ENCODE results near the gene SETD3. TPM values are rescaled to one million over a fixed set of nuclear protein-coding genes. Genes with fewer than 3 reads are reported as not detected.

SETD3 gene
- total and polyA plus RNA-seq, 8 donors, result 24.1 to 119 (median 41.2) TPM

DNA sequence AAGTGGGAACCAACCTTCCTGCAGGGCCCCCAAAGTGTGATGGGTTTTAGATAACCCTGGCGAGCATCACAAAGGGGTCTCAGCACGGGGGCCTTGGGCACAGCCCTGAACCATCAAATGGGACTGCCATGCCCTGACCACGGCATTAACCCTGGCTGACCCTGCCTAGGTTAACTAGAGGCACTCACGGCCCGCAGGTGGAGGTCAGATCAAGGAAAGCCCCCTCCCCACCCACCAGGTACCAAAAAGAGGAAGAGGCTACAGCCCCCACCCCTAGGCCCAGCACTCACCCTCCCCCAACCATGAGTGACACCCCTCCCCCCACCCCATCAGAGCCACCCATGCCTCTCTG is 43.0 kb upstream of the SETD3 start:
- H3K27me3 ChIP-seq, result no peaks in the 10 kb centered on the region
- WGBS, 5 donors, result 52 to 72% (median 65%) methylated on average over 3 to 5 of the region's 5 CpGs
- H3K4me3 ChIP-seq, result no peak overlapping the region
- peaks cover 38 to 70% (median 54%) of the 10 kb centered on the region in 4 donors for H3K4me1 ChIP-seq
- H3K27ac ChIP-seq, result peak overlapping the region in 4 of 5 donors; percentile 72 to 82 (median 77)
- intact Hi-C loops (cut with DNase I; ENCODE audit: low total_unique reads), result no loop called here
- no peaks in the 10 kb centered on the region for H3K9me3 ChIP-seq
- DNase-seq, result no peak
- peaks cover 0 to 10% (median 4%) of the 10 kb centered on the region in 4 donors for H3K36me3 ChIP-seq
- TF ChIP-seq EP300 (IDR thresholded peaks at IDR 0.05), result no peak
- no peak for TF ChIP-seq POLR2AphosphoS5 (IDR thresholded peaks at IDR 0.05)
- TF ChIP-seq POLR2A (IDR thresholded peaks at IDR 0.05), result no peak
- TF ChIP-seq, protein P1, sequence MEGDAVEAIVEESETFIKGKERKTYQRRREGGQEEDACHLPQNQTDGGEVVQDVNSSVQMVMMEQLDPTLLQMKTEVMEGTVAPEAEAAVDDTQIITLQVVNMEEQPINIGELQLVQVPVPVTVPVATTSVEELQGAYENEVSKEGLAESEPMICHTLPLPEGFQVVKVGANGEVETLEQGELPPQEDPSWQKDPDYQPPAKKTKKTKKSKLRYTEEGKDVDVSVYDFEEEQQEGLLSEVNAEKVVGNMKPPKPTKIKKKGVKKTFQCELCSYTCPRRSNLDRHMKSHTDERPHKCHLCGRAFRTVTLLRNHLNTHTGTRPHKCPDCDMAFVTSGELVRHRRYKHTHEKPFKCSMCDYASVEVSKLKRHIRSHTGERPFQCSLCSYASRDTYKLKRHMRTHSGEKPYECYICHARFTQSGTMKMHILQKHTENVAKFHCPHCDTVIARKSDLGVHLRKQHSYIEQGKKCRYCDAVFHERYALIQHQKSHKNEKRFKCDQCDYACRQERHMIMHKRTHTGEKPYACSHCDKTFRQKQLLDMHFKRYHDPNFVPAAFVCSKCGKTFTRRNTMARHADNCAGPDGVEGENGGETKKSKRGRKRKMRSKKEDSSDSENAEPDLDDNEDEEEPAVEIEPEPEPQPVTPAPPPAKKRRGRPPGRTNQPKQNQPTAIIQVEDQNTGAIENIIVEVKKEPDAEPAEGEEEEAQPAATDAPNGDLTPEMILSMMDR (IDR thresholded peaks at IDR 0.05), result no peak

DNA sequence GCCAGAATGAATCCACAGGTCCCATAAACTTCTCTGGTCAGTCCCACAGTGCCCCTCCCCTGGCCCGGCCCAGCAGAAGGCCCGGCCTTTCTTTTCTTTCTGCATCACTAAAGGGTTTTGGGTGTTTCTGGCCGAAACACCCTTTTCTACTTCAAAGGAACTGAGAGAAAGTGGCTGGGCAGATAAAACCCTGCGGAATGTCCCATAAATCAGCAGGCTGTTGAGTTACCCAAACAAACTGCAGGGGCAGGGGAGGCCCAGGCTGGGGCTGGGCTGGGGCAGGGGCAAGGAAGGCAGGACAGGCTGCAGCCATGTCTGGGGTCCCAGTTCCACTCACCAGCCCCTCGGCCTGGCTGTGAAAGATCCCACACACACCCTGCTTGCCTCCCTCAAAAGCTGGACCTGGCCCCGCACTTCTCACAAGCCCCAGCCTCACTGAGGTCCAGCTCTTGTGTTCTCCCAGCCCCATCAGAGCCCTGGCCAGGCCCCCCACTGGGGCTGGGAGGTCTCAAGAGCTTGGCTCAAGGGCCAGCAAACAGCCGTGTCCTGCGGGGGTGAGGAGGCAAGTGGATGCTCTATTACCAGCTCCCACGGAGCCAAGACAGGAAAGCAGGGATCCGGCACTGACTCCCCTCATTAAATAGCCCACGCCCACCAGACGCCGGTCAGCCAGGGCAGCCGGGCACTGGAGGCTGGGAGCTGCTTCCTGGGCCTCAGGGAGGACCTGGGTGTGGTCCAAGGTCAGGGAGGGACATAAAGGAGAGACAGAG is 42.5 kb upstream of the SETD3 start:
- TF ChIP-seq EP300 (IDR thresholded peaks at IDR 0.05), result no peak
- TF ChIP-seq, protein P1 (IDR thresholded peaks at IDR 0.05), result no peak
- no peak for TF ChIP-seq POLR2A (IDR thresholded peaks at IDR 0.05)
- no peak for TF ChIP-seq POLR2AphosphoS5 (IDR thresholded peaks at IDR 0.05)
- intact Hi-C loops (cut with DNase I; ENCODE audit: low total_unique reads), result no loop called here
- Histone ChIP-seq H3K27me3 (no peaks in the 10 kb centered on the region), H3K27ac (peak overlapping the region in 4 of 5 donors; percentile 72 to 82 (median 77)), H3K4me1 (peaks cover 44 to 76% (median 59%) of the 10 kb centered on the region in 4 donors), H3K9me3 (no peaks in the 10 kb centered on the region), H3K36me3 (peaks cover 0 to 10% (median 4%) of the 10 kb centered on the region in 4 donors), H3K4me3 (no peak overlapping the region)
- peak in 1 of 2 donors; percentile 63 for DNase-seq
- 25 to 46% (median 37%) methylated on average over 11 to 14 of the region's 14 CpGs for whole genome bisulfite sequencing, 5 donors

DNA sequence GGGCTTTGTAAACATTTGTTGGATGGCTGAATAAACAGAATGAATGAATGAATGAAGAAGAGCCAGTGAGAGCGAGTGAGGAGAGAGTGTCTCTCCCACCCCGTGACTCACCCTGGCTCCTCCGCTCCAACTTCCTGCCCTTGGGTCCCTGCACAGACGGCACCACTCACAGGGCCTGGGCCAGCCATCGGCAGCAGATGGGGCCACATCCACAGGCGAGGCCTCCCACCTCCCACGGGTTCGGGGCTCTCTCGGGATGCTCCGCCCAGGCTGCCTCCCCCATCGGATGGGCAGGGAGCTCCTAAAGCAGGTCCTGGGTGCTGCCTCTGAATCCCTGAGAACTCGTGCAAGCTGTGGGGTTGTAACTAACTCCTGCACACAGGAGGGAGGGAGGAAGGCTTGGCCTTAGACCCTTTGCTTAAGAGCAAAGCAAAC is 41.8 kb upstream of the SETD3 start:
- H3K4me1 ChIP-seq, result peaks cover 46 to 75% (median 62%) of the 10 kb centered on the region in 4 donors
- no peaks in the 10 kb centered on the region for H3K9me3 ChIP-seq
- WGBS, 5 donors, result 50 to 60% (median 51%) methylated on average over 11 to 12 of the region's 12 CpGs
- TF ChIP-seq POLR2AphosphoS5 (IDR thresholded peaks at IDR 0.05), result no peak
- TF ChIP-seq EP300 (IDR thresholded peaks at IDR 0.05), result no peak
- no peak for TF ChIP-seq POLR2A (IDR thresholded peaks at IDR 0.05)
- TF ChIP-seq, protein P1 (IDR thresholded peaks at IDR 0.05), result no peak
- no peak overlapping the region for H3K4me3 ChIP-seq
- peaks cover 0 to 10% (median 4%) of the 10 kb centered on the region in 4 donors for H3K36me3 ChIP-seq
- H3K27ac ChIP-seq, result peak overlapping the region in 3 of 5 donors; percentile 74 to 82 (median 80)
- no peaks in the 10 kb centered on the region for H3K27me3 ChIP-seq
- peak in 1 of 2 donors; percentile 72 for DNase-seq
- intact Hi-C loops (cut with DNase I; ENCODE audit: low total_unique reads), result no loop called here

DNA sequence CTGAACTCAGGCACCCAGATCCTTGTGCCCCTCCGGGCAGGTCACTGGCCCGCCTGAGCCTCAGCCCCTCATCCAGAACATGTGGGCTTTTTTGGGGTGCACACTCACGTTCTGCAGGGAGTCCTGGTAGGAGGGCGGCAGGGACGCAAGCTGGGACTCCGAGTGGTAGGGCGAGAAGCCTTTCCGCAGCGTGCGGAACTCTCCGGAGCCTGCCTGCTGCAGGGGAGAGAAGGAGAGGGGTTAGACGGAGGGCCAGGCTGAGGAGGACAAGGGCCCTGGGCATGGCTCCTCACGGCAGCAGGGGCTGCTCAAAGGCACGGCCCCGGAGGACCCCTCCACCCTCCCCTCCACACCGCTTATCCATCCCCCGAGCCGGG is 41.4 kb upstream of the SETD3 start:
- no peaks in the 10 kb centered on the region for H3K9me3 ChIP-seq
- peaks cover 46 to 71% (median 60%) of the 10 kb centered on the region in 4 donors for H3K4me1 ChIP-seq
- H3K36me3 ChIP-seq, result peaks cover 0 to 10% (median 4%) of the 10 kb centered on the region in 4 donors
- H3K27ac ChIP-seq, result peak overlapping the region in 3 of 5 donors; percentile 74 to 82 (median 80)
- intact Hi-C loops (cut with DNase I; ENCODE audit: low total_unique reads), result no loop called here
- no peak for DNase-seq
- 70 to 84% (median 78%) methylated on average over 13 to 18 of the region's 18 CpGs for WGBS, 5 donors
- H3K4me3 ChIP-seq, result no peak overlapping the region
- TF ChIP-seq EP300 (IDR thresholded peaks at IDR 0.05), result no peak
- TF ChIP-seq POLR2AphosphoS5 (IDR thresholded peaks at IDR 0.05), result no peak
- TF ChIP-seq POLR2A (IDR thresholded peaks at IDR 0.05), result no peak
- TF ChIP-seq, protein P1 (IDR thresholded peaks at IDR 0.05), result no peak
- no peaks in the 10 kb centered on the region for H3K27me3 ChIP-seq

Measured in stomach (tissue), 9 donors.